Brain microvascular endothelial cell (primary cell): ENCODE results near the gene TSPAN32.

ENCODE experiments used
- DNase-seq: peaks from one replicate; pipeline ENCODE4 v3.0.0-alpha.2; 2020
- H3K27ac ChIP-seq: fragments of 250-450 bp; sonication (Bioruptor Pico); 2 replicates; pipeline ENCODE4 v1.5.1; 2020; ENCODE audit warnings: mild to moderate bottlenecking, moderate library complexity
- H3K27me3 ChIP-seq: fragments of 250-450 bp; sonication (Bioruptor Pico); replicated peaks from 2 replicates; pipeline ENCODE4 v1.5.1; 2020; ENCODE audit warnings: mild to moderate bottlenecking
- H3K36me3 ChIP-seq: fragments of 250-450 bp; sonication (Bioruptor Pico); replicated peaks from 2 replicates; pipeline ENCODE4 v1.5.1; 2020; ENCODE audit warnings: mild to moderate bottlenecking
- H3K4me3 ChIP-seq: 2 replicates; pipeline ENCODE4 v1.5.1; 2011; ENCODE audit warnings: low read depth, mild to moderate bottlenecking, control low read depth, low read length, moderate library complexity
- CTCF ChIP-seq: IDR thresholded peaks from 2 replicates; pipeline ENCODE4 v1.5.1; 2011; ENCODE audit warnings: low read depth, mild to moderate bottlenecking, moderate library complexity, low read length, control low read depth, inconsistent platforms; ENCODE audit errors: missing control alignments
- in situ Hi-C: cut with HindIII; loops from 2 replicates; pipeline ENCODE4 v1.10.0; 2017; ENCODE audit warnings: low sequenced_read_pairs, low pct_ligation_motif_present

Gene TSPAN32

DNA sequence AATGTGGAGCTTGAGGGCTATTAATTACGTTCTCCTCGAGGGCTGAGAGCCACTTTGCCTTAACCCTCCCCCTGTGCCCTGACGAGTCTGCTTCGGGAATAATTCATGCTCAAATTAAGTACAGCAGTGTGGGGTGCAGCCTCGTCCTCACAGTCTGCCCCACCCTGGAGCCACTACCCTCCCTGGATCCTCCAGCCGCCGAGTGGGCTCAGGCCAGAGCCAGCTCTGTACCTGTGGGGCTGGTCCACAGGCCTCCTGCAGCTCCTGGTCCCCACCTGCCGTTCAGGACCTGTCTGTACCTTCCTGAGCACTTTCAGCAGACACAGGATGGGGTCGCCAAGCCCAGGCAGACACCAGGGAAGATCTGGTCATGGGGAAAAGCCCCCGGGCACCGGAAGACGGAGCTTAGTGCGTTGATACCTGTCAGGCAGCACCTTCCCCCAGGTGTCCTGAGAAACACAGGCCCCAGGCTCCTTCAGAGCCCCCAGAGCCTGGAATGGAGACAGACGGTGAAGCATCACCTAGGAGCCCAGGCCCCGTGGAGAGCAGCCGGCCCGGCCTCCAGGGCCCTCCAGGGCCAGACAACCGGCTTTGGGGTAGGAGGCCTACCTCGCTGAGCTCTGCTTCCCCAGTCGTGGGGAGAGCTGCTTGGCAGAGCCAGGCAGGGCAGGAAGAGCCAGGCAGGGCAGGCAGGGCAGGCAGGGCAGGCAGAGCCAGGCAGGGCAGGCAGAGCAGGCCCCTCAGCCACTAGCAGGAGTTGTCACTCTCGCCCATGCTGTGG lies 9.7 kb downstream of the TSPAN32 start:
- Histone ChIP-seq H3K27ac (no peak overlapping the region), H3K36me3 (no peaks in the 10 kb centered on the region), H3K27me3 (no peaks in the 10 kb centered on the region), H3K4me3 (no peak overlapping the region)
- no peak for DNase-seq
- TF ChIP-seq CTCF, result no peak
- in situ Hi-C loops, result no loop called here

- in situ Hi-C loops, result no loop called here
- TF ChIP-seq CTCF, result no peak
- no peak overlapping the region for H3K4me3 ChIP-seq
- H3K36me3 ChIP-seq, result no peaks in the 10 kb centered on the region
- no peak overlapping the region for H3K27ac ChIP-seq
- no peaks in the 10 kb centered on the region for H3K27me3 ChIP-seq
- DNase-seq, result peak; percentile 16
Measured at GRCh38 chr11:2312232-2313042, 10.6 kb downstream of the TSPAN32 start.

DNA sequence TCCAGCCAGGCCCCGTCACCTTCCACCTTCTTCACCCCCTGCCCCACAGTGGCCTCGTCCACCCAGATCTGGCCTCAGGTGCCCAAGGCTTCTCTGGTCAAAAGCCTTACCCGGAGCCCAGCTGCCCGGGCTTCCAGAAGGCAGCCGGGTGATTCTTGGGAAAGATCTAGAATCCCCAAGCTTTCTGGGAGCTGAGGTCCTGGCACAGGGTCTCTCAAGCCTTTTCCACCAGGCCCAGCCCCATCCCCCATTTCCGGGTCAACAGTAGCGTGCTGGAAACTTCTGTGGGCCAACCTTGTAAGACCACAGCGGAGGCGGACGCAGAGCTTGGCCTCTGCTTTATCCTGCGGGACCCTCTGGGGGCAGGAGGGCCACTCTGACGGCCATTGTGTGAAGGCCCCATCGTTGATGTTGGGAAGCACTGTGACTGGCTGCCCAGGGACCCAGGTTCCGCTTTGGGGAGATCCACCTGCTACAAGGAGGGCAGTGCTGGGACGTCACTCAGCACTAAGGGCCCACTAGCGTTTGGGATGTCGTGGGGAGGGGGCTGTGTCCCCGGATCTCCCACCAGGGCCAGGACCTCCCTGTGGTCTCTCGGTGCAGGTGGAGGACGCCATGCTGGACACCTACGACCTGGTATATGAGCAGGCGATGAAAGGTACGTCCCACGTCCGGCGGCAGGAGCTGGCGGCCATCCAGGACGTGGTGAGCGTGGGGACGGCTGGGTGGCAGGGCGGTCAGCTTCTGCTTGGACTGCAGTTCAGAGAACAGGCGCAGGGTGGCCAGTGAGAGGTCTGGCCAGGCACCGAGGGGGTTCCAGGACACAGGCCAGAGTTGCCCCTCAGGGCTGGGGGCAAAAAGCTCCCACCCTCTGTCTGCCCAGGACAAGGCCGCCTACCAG lies 11.5 kb downstream of the TSPAN32 start:
- no peak for DNase-seq

DNA sequence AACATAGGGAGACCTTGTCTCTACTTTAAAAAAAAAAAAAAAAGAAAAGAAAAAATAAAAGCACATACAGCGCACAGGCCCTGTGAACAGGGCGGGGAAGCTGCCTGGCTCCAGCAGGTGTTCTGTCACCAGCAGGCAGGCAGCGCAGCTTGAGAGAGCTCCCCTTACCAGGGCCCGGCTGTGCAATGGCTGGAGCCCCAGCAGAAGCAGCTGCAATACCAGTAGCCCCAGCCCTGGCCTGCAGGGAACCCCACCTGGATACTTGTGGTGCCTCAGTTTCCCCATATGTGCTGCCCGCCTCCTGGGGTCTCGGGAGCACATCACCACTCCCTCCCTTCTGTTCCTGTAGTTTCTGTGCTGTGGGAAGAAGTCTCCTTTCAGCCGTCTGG lies 12.3 kb downstream of the TSPAN32 start:
- DNase-seq, result no peak
- Histone ChIP-seq H3K4me3 (no peak overlapping the region), H3K27me3 (no peaks in the 10 kb centered on the region), H3K27ac (no peak overlapping the region), H3K36me3 (no peaks in the 10 kb centered on the region)
- in situ Hi-C loops, result no loop called here
- no peak for TF ChIP-seq CTCF

More for the DNA sequence above, 11.5 kb downstream of the TSPAN32 start:
- Histone ChIP-seq H3K27ac (no peak overlapping the region), H3K4me3 (no peak overlapping the region), H3K27me3 (no peaks in the 10 kb centered on the region), H3K36me3 (no peaks in the 10 kb centered on the region)
- TF ChIP-seq CTCF, result peak; percentile 10
- in situ Hi-C loops, result no loop called here

GRCh38 chr11:2314525-2315394 lies 12.9 kb downstream of the TSPAN32 start:
- no peak overlapping the region for H3K4me3 ChIP-seq
- no peak for TF ChIP-seq CTCF
- peak; percentile 19 for DNase-seq
- H3K27me3 ChIP-seq, result no peaks in the 10 kb centered on the region
- H3K27ac ChIP-seq, result no peak overlapping the region
- H3K36me3 ChIP-seq, result no peaks in the 10 kb centered on the region
- in situ Hi-C loops, result no loop called here
